Stimulated activated CD4-positive, alpha-beta T cell treated with anti-CD3 and anti-CD28 coated beads, Interleukin-1b, Interleukin-23, amount 100 ng/mL, for 48 hours (primary cell): ENCODE results near the gene KPNA3.
"Not testable (repeated sequence)": the region's sequence is repeated elsewhere in the genome, so short reads cannot be mapped to it uniquely, and the experiment has no call there.

Experiments used
- DNase-seq: peaks from one replicate; pipeline ENCODE4 v3.0.0-alpha.2; 2020

Gene KPNA3, protein sequence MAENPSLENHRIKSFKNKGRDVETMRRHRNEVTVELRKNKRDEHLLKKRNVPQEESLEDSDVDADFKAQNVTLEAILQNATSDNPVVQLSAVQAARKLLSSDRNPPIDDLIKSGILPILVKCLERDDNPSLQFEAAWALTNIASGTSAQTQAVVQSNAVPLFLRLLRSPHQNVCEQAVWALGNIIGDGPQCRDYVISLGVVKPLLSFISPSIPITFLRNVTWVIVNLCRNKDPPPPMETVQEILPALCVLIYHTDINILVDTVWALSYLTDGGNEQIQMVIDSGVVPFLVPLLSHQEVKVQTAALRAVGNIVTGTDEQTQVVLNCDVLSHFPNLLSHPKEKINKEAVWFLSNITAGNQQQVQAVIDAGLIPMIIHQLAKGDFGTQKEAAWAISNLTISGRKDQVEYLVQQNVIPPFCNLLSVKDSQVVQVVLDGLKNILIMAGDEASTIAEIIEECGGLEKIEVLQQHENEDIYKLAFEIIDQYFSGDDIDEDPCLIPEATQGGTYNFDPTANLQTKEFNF

DNA sequence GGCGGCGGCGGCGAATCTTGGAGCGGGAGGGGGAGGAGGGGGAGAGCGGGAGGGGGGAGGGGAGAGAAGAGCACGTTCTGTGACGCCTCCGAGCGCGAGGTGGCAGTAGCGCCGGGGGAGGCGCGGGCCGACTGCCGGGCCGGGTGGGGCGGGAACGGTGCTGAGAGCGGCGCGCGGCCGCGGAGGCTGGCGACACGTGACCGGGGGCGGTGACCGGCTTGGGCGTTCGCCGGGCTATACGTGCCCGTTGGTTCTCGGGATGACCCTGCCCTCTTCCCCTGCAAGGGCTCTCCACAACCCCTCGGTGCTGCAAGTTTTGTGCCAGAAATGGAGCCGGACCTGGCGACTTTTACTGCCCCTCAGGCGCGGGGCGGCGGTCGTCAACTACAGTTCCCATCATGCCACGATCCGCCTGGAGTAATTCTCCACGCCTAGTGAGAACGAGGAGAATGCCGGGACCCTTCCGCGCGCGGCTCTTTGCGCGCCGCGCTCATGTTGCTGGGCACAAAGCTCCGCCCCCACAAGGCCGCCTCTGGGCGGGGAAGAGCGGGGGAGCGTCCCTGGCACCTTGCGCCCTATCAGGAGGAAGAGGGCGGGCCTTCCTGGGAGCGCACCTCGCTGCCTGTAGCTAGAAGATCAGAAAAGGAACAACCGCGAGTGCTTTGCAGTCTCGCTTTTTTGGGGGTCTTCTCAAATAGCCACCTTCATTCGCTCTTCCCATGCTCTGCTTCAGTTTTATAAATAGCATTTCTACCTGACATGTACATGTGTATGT is at the start of gene KPNA3:
Gene KPNA3 (minus strand): TSS at position 133 of the 775 bp plus-strand sequence. CDS start 176 bp downstream, outside the sequence.
- peak; percentile 95 for DNase-seq

DNA sequence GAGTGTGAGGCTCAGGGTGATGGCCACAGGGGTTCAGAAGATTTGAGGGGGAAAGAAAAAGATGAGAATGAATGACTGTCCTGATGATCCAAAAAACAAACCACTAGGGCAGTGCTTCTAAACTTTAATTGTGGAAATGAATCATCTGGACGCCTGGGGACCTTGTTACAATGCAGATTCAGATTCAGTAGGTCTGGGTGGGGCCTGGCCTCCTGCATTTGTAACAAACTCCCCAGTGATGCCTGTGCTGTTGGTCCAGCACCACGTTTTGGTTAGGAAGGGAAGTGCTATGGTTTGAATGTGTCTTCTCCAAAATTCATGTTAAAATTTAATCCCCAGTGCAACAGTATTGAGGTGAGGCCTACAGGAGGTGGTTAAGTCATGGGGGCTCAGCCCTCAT is 49.5 kb upstream of the KPNA3 start:
- no peak for DNase-seq

- DNase-seq: no peak
Observed at GRCh38 chr13:49840675-49841074, 48.2 kb upstream of the KPNA3 start.

DNA sequence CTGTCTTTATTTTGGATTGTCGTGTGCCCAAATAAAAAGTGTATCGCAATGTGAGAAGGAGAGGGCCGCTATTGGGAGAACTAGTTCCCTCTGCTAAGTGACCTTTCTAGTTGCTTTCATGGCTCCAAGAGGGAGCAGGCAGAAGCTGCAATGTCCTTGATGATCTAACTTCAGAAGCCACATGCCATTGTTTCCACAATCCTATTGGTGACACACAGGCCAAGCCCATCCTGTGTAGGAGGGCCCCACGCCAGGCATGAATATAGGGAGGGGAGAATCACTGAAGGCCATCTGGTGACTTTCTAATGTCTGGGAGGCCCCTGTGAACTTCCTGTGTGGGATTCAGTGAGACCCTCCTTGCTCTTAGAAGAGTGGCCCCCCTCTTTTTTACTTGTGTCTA is 47.8 kb upstream of the KPNA3 start:
- no peak for DNase-seq

DNA sequence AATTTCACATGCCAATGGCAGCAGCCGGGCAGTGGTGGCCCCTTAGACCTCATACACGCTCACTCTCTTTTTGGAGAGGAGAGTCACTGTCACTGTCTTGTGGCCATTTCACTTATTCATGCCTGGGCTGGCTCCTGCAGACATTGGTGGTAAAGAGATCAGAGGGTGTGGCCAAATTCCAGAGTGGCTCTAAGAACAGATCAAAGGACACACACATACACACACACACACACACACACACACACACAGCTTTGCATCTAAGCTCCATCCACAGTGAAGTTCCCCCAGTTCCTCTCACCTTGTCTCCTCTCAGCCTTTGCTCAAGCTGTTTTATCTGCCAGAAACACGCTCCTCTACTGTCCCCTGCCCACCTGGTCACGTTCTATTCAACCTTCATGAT is 46.5 kb upstream of the KPNA3 start:
- DNase-seq: no peak

- DNase-seq: no peak
Observed at GRCh38 chr13:49836516-49836915, 44.0 kb upstream of the KPNA3 start.

GRCh38 chr13:49833402-49833801 is 40.9 kb upstream of the KPNA3 start:
- no peak for DNase-seq

- DNase-seq: no peak
Observed at GRCh38 chr13:49831455-49831854, 39.0 kb upstream of the KPNA3 start.

GRCh38 chr13:49830721-49831120 is 38.2 kb upstream of the KPNA3 start:
- no peak for DNase-seq

DNA sequence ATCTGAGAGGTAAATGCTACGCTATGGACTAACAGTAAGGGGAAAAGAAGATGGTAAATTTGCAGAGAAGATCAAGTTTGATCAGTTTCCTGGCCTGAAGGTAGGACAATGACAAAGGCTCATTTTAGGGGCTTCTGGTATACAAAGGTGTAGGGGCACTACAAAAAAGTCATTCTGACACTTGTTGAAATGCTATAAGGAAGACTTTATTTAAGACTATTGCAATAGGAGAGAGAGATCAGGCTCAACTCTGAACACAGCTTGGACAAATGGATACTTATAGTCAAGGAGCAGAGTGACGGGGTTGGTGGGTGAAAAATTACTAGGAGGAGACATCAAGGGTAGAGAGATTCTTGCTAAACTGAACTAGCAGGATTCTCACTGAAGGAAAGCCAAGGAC is 37.2 kb upstream of the KPNA3 start:
- DNase-seq: no peak

DNA sequence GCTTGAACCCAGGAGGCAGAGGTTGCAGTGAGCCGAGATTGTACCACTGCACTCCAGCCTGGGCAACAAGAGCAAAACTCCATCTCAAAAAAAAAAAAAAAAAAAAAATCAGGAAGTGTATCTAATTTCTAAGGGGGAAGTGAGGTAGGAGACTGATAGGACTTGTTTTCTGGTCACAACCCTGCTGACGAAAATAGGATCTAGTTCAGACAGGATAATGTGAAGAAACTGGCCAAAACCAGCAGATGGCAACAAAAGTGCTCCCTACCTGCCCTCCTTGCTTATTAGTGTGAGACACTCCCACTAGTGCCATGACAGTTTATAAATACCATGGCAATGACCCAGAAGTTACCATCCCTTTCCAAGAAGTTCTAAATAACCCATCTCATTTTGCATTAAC is 36.0 kb upstream of the KPNA3 start:
- DNase-seq: no peak

DNA sequence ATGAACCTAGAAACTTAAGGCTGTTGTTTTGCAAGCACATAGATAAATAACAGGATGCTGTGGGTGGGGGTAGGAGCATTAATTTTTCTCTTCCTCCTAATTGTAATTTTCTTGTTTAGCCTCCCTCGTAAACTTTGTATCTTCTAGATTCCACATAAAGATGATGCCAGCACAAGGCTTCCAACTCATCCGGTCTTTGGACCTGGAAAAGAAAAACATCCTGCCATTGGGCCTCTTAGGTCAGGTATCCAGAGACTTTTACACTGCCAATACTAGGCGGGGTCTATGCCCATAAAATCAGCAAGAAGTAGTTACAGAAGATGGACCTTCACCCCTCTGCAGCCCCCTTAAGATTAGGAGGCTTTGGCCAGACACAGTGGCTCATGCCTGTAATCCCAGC is 35.4 kb upstream of the KPNA3 start:
- DNase-seq: no peak

GRCh38 chr13:49827336-49827735 is 34.9 kb upstream of the KPNA3 start:
- DNase-seq: no peak

DNA sequence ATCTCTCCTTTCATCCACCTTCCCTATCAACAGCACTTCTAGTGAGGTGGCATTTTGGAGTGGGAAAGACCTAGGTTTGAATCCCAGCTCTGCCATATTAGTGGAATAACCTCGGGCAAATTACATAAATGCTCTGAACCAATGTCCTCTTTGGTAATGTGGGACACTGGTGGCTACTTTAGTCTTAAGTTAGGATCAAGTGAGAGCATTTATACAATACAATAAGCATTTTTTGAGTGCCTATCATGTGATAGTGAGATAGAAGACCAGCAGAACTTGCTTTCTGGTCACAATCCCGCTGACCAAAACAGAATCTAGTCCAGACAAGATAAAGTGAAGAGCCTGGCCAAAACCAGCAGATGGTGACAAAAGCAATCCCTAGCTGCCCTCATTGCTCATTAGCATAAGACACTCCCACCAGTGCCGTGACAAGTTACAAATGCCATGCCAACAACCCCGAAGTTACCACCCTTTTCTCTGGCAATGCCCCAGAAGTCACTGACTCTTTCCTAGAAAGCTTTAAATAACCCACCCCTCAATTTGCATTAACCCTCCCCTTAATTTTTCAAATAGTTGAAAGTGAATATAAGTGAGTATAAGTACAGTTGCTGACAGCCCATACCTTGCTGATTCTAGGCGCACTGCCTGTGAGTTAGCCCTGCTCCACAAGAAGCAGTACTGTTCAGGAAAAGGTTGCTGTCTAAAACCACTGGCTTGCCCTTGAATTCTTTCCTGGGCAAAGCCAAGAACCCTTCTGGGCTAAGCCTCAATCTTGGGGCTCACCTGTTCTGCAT is 28.9 kb upstream of the KPNA3 start:
- no peak for DNase-seq

- DNase-seq: no peak
Observed at GRCh38 chr13:49820591-49821215, 28.2 kb upstream of the KPNA3 start.

DNA sequence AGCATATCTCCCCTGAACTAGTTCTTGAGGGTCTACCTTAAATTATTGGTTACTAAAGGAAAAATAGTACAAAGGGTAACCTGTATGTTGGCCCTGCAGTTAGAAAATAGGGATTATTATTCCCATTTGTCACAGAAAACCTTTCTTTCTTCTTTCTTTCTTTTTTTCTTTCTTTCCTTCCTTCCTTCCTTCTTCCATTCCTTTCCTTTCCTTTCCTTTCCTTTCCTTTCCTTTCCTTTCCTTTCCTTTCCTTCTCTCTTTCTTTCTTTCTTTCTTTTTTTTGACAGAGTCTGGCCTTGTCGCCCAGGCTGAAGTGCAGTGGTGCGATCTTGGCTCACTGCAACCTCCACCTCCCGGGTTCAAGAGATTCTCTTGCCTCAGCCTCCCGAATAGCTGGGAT is 23.6 kb upstream of the KPNA3 start:
- DNase-seq: not testable (repeated sequence)

DNA sequence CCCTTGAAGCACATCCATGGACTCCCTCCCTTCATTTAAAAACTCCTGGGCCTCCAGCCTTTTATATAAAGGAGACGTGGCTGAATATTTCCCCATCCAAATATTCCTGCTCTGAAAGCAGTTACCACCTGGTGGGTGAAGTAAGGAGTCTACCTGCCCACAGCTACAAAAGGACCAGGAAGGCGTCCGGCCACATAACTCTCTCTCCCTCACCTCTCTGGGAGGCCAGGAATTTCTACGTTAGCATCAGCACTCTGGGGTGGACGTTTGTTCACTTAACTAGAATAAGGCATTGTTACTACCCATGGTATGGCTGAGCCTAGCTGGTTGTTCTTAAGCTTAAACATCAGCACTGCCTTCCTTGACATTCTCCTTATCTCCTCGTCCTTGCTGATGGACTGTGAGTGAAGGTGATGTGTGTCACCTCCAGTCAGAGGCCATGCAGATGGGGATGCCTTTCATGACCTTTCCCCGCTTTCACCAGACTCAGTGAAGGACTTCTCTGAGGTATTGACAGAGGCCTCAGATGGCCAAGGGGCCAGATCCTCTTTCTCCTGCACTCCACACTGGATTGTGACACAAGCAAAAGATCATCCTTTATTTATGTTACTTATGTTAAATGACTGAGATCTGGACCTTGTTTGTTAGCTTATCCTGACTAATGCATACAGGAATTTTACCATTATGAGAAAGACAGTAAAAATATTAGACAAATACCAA is 22.2 kb upstream of the KPNA3 start:
- no peak for DNase-seq

GRCh38 chr13:49812812-49813211 is 20.3 kb upstream of the KPNA3 start:
- DNase-seq: no peak

GRCh38 chr13:49811527-49811908 is 19.0 kb upstream of the KPNA3 start:
- no peak for DNase-seq

- DNase-seq: no peak
Observed at GRCh38 chr13:49810567-49811526, 18.4 kb upstream of the KPNA3 start.

GRCh38 chr13:49807681-49808080 is 15.2 kb upstream of the KPNA3 start:
- no peak for DNase-seq
